Keratinocyte (primary cell): ENCODE data around the gene TGM1. TPM values are rescaled to one million over a fixed set of nuclear protein-coding genes. Genes with fewer than 3 reads are reported as not detected.
A peak's percentile ranks its signal among the peaks of the same experiment; 100 is the strongest.

Experiments used
- DNase-seq: peaks from one replicate; pipeline ENCODE4 v3.0.0-alpha.2; 2011; ENCODE audit warnings: low read depth, missing footprints, low spot score
- FAIRE-seq: peaks from 2 replicates; lab custom pipeline; 2011; peaks lifted over from hg19 to GRCh38; lab: Jason Lieb, UNC
- H2AFZ ChIP-seq: 2 replicates; pipeline ENCODE4 v1.6.0; 2012; ENCODE audit warnings: low read length, control low read depth, inconsistent platforms; ENCODE audit not compliant: control insufficient read depth
- H3K27ac ChIP-seq: 2 replicates; pipeline ENCODE4 v1.5.1; 2011; ENCODE audit warnings: low read length; ENCODE audit not compliant: control insufficient read depth, insufficient read depth
- H3K27me3 ChIP-seq: 3 replicates; pipeline ENCODE4 v1.6.0; 2011; ENCODE audit warnings: low read length; ENCODE audit not compliant: control insufficient read depth, insufficient read depth; ENCODE audit errors: extremely low read depth
- H3K36me3 ChIP-seq, 2 experiments: 2 replicates in 1 of 2; 3 replicates in 1 of 2; pipeline ENCODE4 v1.5.1; 2011; ENCODE audit warnings: low read length in 2 of 2, mild to moderate bottlenecking in 1 of 2; ENCODE audit not compliant: control insufficient read depth in 2 of 2, insufficient read depth in 2 of 2; ENCODE audit errors: extremely low read depth in 1 of 2
- H3K4me1 ChIP-seq: 3 replicates; pipeline ENCODE4 v1.5.1; 2011; ENCODE audit warnings: low read length; ENCODE audit not compliant: control insufficient read depth, insufficient read depth; ENCODE audit errors: extremely low read depth
- H3K4me2 ChIP-seq: 3 replicates; pipeline ENCODE4 v1.6.0; 2011; ENCODE audit warnings: low read depth, low read length; ENCODE audit not compliant: control insufficient read depth, insufficient read depth; ENCODE audit errors: extremely low read depth
- H3K4me3 ChIP-seq, 3 experiments: fragments of 200-600 bp in 1 of 3; sonication (generic) in 1 of 3; 2 replicates in 2 of 3; 3 replicates in 1 of 3; pipeline ENCODE4 v1.5.1; 2011 to 2016; ENCODE audit warnings: low read length in 3 of 3, mild to moderate bottlenecking in 3 of 3, control low read depth in 2 of 3, inconsistent platforms in 1 of 3, low read depth in 1 of 3, mixed read lengths in 1 of 3, mixed run types in 1 of 3, moderate library complexity in 1 of 3; ENCODE audit not compliant: control insufficient read depth in 2 of 3, insufficient read depth in 2 of 3; ENCODE audit errors: extremely low read depth in 1 of 3
- H3K79me2 ChIP-seq: 2 replicates; pipeline ENCODE4 v1.6.0; 2012; ENCODE audit warnings: low read length; ENCODE audit not compliant: control insufficient read depth, insufficient read depth
- H3K9ac ChIP-seq: 3 replicates; pipeline ENCODE4 v1.6.0; 2011; ENCODE audit warnings: low read length; ENCODE audit not compliant: control insufficient read depth, insufficient read depth; ENCODE audit errors: extremely low read depth
- H3K9me1 ChIP-seq: 3 replicates; pipeline ENCODE4 v1.6.0; 2011; ENCODE audit warnings: low read length; ENCODE audit not compliant: control insufficient read depth, insufficient read depth; ENCODE audit errors: extremely low read depth
- H3K9me3 ChIP-seq: 2 replicates; pipeline ENCODE4 v1.5.1; 2012; ENCODE audit warnings: low read depth, low read length; ENCODE audit not compliant: control insufficient read depth
- H4K20me1 ChIP-seq: 3 replicates; pipeline ENCODE4 v1.6.0; 2011; ENCODE audit warnings: low read length; ENCODE audit not compliant: control insufficient read depth, insufficient read depth; ENCODE audit errors: extremely low read depth
- CTCF ChIP-seq, 3 experiments: IDR thresholded peaks in 1 of 3; conservative IDR thresholded peaks in 1 of 3; optimal IDR thresholded peaks in 1 of 3; 2 replicates in 2 of 3; 3 replicates in 1 of 3; pipeline versions ENCODE3 to v1.5.1; 2011; ENCODE audit warnings: low read length in 3 of 3, mild to moderate bottlenecking in 3 of 3, moderate library complexity in 2 of 3, control low read depth in 1 of 3, inconsistent platforms in 1 of 3; ENCODE audit not compliant: insufficient read depth in 2 of 3; ENCODE audit errors: extremely low read depth in 1 of 3
- EZH2 ChIP-seq: IDR thresholded peaks from one replicate; pipeline ENCODE4 v1.6.1; 2012; ENCODE audit warnings: inconsistent platforms, mild to moderate bottlenecking, low read length, moderate library complexity
- dilution Hi-C: fragments of 300-500 bp; cut with MboI; formaldehyde crosslinking; loops from one replicate; pipeline ENCODE4 v1.7.0; 2020; ENCODE audit warnings: low sequenced_read_pairs; ENCODE audit not compliant: extremely low pct_ligation_motif_present
- polyA plus RNA-seq, 5 experiments: library from polyadenylated mRNA; depleted of rRNA in 3 of 5; stranded (reverse) in 3 of 5; stranded (forward) in 1 of 5; unstranded in 1 of 5; fragments of >200 nt; gene quantifications; 1 replicate in 1 of 5; 2 replicates in 3 of 5; 3 replicates in 1 of 5; pipeline versions ENCODE4 v1.2.1 to v1.2.3, GENCODE V29; 2011 to 2012; ENCODE audit warnings: missing spikeins in 2 of 5, low read depth in 1 of 5, low replicate concordance in 1 of 5

TGM1 gene
- polyA plus RNA-seq, 1 donor (not counting 4 experiments of a cell fraction or from before 2014, with no cell fraction given), result 16.1 TPM

- H3K4me3 ChIP-seq, result no peak overlapping the region
- H3K79me2 ChIP-seq, result peaks cover 32% of the 10 kb centered on the region
- no peaks in the 10 kb centered on the region for H4K20me1 ChIP-seq
- FAIRE-seq (no peak), DNase-seq (no peak)
- peaks cover 22 to 32% of the 10 kb centered on the region in 2 experiments for H3K36me3 ChIP-seq
- H3K9ac ChIP-seq, result no peak overlapping the region
- H2AFZ ChIP-seq, result no peak overlapping the region
- peak overlapping the region; percentile 16 for H3K4me2 ChIP-seq
- peak overlapping the region; percentile 36 for H3K27ac ChIP-seq
- no peaks in the 10 kb centered on the region for H3K9me1 ChIP-seq
- dilution Hi-C loops, result no loop called here
- no peaks in the 10 kb centered on the region for H3K9me3 ChIP-seq
- H3K27me3 ChIP-seq, result no peaks in the 10 kb centered on the region
- TF ChIP-seq EZH2 (no peak), CTCF (optimal IDR thresholded peaks at IDR 0.05 in 1 of 3, IDR thresholded peaks at IDR 0.05 in 1 of 3, conservative IDR thresholded peaks at IDR 0.05 in 1 of 3; ENCODE audit: extremely low read depth in 1 of 3, insufficient read depth in 2 of 3, low read length in 3 of 3) (peak; percentile 47 to 71 (median 71))
- H3K4me1 ChIP-seq, result peaks cover 37% of the 10 kb centered on the region
These were observed 34.4 kb upstream of the TGM1 start for GRCh38 chr14:24297190-24297964.

GRCh38 chr14:24296341-24297157, 33.6 kb upstream of the TGM1 start:
- dilution Hi-C loops, result no loop called here
- Histone ChIP-seq H3K9me3 (no peaks in the 10 kb centered on the region), H3K9ac (peak overlapping the region; percentile 56), H3K79me2 (peaks cover 29% of the 10 kb centered on the region), H4K20me1 (no peaks in the 10 kb centered on the region), H3K27ac (peak overlapping the region; percentile 71), H3K4me2 (peak overlapping the region; percentile 35), H3K9me1 (no peaks in the 10 kb centered on the region), H3K27me3 (no peaks in the 10 kb centered on the region), H3K4me1 (peaks cover 37% of the 10 kb centered on the region), H3K4me3 (no peak overlapping the region), H2AFZ (no peak overlapping the region), H3K36me3 (peaks cover 24 to 32% of the 10 kb centered on the region in 2 experiments)
- DNase-seq (peak; percentile 96), FAIRE-seq (peak; percentile 86)
- TF ChIP-seq CTCF (optimal IDR thresholded peaks at IDR 0.05 in 1 of 3, IDR thresholded peaks at IDR 0.05 in 1 of 3, conservative IDR thresholded peaks at IDR 0.05 in 1 of 3; ENCODE audit: extremely low read depth in 1 of 3, insufficient read depth in 2 of 3, low read length in 3 of 3), result peak; percentile 77 to 91 (median 87)
- no peak for TF ChIP-seq EZH2
